Vagina (tissue), 2 donors: ENCODE results near the gene RBM26.

Experiments
- POLR2A ChIP-seq, 2 donors: fragments of 450-650 bp; IDR thresholded peaks; one replicate each; pipeline ENCODE4 v1.6.1; 2017; ENCODE audit warnings: antibody characterized with exemption in 2 of 2, mild to moderate bottlenecking in 2 of 2, moderate library complexity in 2 of 2
- POLR2AphosphoS5 ChIP-seq, 2 donors: sonication (generic); formaldehyde crosslinking; IDR thresholded peaks; one replicate each; pipeline ENCODE4 v1.9.0; 2017; ENCODE audit warnings: antibody characterized with exemption in 2 of 2, mild to moderate bottlenecking in 2 of 2, low read depth in 1 of 2; ENCODE audit not compliant: insufficient read depth in 1 of 2
- TF ChIP-seq, protein P1 (sequence below), 3 experiments: fragments of 450-650 bp in 2 of 3; fragments of 200-600 bp in 1 of 3; sonication (generic) in 1 of 3; IDR thresholded peaks; one replicate each; pipeline ENCODE4 v1.5.1; 2017 to 2019; ENCODE audit warnings: antibody characterized with exemption in 3 of 3, mild to moderate bottlenecking in 2 of 3, moderate library complexity in 2 of 3

DNA sequence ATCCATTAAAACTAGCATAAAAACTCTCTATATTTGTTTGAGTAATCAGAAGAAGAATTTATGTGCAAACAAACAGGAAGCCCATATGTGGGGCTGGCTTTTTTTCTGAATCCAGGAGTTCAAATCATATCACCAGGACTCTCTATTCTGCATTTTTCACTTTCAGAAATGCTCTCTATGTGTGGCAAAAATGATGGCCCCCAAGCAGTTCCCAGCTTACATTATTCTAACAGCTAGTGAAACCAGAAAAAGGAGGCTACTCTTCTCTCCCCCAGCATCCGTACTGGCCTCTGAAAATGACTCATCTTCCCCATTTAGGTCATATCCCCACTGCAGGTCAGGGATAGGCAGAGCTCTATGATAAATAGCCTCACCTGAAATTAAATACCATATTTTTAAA lies 20.4 kb downstream of the RBM26 start:
- TF ChIP-seq, protein P1, sequence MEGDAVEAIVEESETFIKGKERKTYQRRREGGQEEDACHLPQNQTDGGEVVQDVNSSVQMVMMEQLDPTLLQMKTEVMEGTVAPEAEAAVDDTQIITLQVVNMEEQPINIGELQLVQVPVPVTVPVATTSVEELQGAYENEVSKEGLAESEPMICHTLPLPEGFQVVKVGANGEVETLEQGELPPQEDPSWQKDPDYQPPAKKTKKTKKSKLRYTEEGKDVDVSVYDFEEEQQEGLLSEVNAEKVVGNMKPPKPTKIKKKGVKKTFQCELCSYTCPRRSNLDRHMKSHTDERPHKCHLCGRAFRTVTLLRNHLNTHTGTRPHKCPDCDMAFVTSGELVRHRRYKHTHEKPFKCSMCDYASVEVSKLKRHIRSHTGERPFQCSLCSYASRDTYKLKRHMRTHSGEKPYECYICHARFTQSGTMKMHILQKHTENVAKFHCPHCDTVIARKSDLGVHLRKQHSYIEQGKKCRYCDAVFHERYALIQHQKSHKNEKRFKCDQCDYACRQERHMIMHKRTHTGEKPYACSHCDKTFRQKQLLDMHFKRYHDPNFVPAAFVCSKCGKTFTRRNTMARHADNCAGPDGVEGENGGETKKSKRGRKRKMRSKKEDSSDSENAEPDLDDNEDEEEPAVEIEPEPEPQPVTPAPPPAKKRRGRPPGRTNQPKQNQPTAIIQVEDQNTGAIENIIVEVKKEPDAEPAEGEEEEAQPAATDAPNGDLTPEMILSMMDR (IDR thresholded peaks at IDR 0.05) = no peak
- TF ChIP-seq POLR2A (IDR thresholded peaks at IDR 0.05) (no peak), POLR2AphosphoS5 (IDR thresholded peaks at IDR 0.05; ENCODE audit: insufficient read depth in 1 of 2, low read depth in 1 of 2) (no peak)
